HG03103 (cell line): Measurements from ENCODE around the gene MRPL33.
"Not testable (repeated sequence)": the region's sequence is repeated elsewhere in the genome, so short reads cannot be mapped to it uniquely, and the experiment has no call there.

ENCODE experiments used
- ATAC-seq: cut with Tn5 transposase; IDR thresholded peaks from one replicate; pipeline ENCODE4 v1.9.1; 2021; ENCODE audit warnings: low read depth; ENCODE audit not compliant: unreplicated experiment

Gene MRPL33

DNA sequence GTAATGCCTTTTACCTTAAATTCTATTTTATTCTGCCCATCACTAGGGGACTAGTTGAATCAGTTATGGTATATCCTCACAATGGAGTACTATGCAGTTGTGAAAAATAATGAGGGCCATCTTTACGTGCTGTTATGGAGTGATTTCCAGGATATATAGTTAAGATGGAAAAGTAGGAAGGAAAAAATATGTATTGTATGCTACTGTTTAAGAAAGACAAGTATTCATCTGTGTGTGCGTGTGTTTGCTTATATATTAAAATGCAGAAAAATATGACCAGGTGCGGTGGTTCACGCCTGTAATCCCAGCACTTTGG, 32.5 kb upstream of the MRPL33 start:
- no peak for ATAC-seq

DNA sequence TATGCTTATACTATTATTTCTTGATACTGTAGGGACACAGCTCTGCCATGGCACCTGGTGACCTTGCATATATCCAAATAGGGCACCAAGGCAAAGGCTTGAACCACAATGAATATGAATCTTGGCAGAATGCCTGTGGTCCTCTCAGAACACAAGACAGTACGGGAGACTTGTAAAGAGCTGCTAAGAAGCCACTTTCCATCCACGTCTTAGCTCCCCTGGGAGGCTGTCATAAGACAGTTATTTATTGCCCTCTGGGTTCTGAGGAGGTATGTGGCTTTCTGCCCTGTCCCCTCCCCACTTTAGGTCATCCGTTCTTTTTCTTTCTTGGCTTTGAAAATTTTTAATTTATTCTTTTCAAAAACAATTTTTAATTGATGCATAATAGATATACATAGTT, 29.8 kb upstream of the MRPL33 start:
- no peak for ATAC-seq

DNA sequence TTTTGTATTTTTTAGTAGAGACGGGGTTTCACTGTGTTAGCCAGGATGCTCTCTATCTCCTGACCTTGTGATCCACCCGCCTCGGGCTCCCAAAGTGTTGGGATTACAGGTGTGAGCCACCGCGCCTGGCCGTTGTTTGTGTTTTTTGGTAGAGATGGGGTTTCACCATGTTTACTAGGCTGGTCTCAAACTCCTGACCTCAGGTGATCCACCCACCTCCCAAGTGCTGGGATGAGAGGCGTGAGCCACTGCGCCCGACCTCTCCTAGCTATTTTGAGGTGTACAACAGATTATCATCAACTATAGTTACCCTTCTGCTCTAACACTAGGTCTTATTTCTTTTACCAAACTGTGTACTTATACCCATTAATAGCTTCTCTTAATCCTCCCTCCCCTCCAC, 28.9 kb upstream of the MRPL33 start:
- ATAC-seq = no peak

DNA sequence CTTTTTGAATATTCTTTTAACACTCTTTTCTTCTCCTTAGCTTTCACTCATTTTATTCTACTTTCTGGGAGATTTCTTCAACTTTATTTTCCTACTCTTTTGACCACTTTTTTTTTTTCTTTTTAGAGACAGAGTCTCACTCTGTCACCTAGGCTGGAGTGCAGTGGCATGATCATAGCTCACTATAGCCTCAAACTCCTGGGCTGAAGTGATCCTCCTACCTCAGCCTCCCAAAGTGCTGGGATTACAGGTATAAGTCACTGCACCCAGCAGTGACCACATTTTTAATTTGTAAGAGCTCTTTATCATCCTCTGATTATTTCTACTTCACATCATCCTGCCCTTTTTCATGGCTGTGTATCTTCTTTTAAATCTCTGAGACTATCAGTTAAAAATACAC, 26.0 kb upstream of the MRPL33 start:
- not testable (repeated sequence) for ATAC-seq

DNA sequence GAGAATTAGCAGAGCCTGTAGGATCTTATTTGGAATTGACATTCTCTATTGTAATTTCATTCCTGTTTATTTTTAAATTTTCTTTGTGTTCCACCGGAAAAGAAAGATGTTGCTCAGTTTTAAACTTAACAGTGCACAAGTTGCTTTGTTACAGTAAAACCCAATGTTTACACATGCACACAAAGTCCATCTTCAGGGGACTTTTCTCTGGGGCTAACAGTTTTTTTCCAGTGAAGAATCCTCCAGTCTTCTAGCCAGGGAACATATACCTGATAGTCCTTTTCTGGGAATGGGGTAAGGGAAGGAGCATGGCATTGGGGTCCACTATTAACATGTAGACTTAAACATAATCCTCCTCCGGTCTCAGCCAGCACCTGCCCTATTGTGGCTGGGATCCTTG, 25.2 kb upstream of the MRPL33 start:
- no peak for ATAC-seq

DNA sequence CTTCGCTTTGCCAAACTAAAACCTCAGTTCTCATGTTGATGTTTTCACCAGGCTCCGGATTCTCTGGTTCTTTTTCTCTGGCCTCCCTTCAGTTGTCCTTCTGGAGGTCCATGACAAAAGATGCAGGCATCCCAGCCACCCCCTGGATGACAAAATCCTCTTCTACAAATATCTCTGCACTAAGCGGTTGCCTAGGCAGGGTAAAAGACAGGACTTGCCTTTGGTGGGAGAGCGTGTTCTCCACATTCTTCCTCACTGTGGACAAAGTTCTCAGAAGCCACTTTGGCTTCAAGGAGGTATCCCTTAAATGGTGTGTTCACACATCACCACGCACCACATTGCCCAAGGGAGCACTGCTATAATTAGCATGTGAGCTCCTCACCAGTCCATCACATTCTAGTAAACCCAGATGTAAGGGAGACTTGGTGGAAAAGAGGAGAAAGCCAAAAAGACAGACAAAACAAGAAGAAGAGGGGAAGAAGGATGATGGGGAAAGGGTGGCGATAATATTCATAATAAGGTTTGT, 23.6 kb upstream of the MRPL33 start:
- ATAC-seq = no peak

DNA sequence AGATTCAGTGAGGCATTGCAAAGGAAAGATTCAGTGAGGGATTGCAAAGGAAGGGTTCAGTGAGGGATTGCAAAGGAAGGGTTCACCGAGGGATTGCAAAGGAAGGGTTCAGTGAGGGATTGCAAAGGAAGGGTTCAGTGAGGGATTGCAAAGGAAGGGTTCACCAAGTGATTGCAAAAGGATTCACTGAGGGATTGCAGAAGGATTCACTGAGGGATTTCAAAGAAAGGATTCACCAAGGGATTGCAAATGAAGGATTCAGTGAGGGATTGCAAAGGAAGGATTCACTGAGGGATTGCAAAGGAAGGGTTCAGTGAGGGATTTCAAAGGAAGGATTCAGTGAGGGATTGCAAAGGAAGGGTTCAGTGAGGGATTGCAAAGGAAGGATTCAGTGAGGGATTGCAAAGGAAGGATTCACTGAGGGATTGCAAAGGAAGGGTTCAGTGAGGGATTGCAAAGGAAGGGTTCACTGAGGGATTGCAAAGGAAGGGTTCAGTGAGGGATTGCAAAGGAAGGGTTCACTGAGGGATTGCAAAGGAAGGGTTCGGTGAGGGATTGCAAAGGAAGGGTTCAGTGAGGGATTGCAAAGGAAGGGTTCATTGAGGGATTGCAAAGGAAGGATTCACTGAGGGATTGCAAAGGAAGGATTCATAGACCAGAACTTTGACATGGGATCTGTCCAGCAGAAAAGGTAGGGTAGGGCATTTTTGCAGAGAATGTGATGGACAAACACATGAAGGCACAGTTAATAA, 22.5 kb upstream of the MRPL33 start:
- ATAC-seq = not testable (repeated sequence)

DNA sequence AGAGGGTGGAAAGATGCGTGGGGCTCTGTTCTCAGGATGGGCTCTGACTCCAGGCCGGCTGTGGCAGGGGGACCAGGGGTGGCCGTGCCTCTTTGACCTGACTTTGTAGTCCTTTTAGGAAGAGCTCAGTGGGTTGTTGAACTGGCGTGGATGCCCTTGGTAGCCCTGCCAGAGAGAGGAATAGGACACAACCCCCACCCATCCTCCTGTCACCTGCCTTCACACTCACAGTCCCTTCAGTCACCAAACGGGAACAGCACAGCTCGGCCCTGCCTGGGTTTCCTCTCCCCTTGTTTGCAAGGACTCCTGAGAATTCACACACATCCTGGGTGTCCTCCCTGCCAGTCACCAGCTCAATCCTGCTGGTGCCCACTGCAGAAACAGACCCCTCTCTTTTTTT, 20.1 kb upstream of the MRPL33 start:
- no peak for ATAC-seq

DNA sequence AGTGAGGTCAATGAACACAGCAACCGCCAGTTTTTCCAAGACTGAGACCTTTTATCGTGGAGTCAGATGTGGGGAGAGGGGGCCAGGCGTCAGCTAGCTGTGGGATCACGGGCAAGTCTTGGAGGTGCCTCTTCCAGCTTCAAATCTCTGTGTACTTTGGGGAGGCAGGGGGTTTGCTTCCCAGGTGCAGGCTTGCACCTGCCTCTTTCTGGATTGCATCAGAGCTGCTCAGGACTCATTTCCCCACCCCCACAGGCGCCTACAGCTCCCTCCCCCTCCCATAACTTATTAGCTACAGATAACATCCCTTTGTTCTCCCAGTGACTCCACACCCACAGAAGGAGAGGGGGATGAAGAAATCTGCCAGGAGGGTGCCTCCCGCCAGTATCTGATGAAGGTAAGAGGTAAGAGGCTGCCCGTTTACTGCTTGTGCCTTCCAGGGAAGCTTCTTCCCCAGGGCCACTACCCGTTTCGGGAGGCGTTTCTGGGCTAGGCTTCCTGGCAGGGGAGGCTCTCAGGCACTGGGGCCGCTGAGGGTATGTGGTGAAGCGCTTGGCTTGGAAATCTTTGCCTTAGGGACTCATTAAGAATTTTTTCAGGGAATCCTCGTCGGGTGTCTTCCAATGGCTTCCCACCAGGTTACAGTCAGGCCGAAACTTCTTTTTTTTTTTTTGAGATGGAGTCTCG, 18.8 kb upstream of the MRPL33 start:
- ATAC-seq = no peak

DNA sequence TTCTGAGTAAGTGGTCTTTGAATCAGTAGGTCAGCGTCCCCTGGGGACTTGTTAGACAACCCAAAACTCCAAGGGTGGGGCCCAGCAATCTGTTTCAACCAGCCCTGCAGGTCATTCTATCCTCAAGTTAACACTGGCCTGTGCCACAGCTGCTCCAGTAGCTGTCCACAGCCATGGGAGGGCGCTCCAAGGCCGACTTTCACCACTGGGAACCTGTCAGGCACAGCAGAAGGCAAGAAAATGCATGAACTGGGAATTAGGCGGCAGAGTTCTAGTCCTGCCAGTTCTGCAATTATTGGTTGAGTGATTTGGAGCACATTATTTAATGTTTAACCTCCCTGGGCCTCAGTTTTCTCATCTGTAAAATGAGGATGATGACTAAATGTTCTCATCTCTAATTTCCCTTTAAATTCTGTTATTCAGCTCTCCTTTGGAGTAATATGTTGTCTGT, 17.4 kb upstream of the MRPL33 start:
- ATAC-seq = peak; percentile 54

DNA sequence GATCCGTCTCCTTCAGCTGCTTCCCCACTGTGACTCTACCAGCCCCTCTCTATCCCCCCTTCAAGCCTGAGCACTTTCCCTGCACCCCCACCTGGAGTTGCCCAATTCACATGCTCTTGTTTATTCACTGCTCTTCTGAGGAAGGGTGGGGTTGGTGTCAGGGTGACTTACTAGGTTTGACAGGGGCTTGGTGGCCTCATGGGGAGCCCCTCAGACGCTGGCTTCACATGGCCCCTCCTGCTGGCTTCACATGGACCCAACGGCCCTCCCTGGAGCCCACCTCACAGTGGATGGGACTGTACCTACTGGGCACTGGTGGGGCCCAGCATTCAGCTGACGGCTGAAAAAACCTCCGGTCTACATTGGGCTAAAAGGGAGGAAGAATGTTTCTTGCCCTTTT, 16.7 kb upstream of the MRPL33 start:
- ATAC-seq = no peak

DNA sequence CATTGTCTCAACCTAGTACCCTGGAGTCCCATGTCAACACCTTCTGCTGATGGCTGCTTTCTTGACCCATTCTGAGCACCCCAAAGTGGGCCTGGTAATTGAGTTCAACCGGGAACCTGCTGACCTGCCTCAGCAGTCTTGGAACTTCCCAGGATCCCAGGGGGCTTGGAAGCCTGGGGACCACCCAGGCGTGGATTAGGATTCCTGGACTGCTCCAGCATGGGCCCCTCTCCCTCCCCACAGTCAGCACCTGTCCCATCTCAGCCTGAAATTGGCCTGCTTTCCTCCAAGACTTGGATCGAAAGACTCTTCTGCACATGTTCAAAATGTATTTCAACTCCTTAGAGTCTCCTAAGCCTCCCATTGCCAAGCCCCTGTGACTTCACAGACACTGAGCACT, 15.4 kb upstream of the MRPL33 start:
- ATAC-seq = no peak

DNA sequence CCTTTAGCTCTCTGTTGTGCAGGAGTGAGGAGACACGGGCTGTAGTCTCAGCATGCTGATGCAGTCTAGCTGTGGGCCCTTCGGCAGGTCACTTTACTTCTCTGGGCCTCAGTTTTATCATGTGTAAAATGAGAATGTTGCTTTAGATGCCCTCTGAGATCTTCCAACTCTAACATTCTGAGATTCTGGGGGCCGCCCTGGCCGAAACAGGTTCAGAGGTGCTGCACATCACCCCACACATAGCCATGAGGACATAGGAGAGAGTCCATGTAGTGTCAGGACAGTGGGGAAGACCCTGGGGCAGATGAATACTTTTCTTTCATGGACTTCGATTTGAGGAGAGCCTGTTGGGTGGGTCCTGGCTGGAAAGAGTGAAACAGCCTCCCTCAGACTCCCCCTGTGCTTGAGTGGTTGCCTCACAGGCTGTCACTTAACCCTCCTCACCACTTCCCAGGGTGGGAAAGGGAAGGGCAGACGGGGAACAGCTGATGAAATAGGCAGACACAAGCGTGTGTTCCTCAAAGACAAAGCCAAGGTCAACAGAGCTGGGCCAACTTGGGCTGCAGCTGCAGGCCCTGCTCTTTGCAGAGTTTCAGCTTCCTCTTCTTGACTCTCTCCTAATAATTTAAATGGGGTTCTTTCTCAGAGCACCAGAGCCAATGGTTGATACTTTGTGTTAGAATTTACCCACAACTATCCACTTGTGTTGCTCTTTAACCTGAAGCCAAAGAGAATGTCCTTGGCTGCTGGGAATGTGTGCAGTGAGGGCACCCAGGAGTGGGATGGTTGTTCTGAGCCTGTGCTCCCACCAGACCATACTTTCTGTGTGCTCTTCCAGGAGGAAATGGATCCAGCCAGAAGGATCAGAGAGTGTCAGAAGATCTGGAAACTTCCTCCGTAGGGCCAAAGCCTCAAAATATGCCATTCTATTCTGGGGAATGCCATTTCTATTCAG, 14.7 kb upstream of the MRPL33 start:
- no peak for ATAC-seq

DNA sequence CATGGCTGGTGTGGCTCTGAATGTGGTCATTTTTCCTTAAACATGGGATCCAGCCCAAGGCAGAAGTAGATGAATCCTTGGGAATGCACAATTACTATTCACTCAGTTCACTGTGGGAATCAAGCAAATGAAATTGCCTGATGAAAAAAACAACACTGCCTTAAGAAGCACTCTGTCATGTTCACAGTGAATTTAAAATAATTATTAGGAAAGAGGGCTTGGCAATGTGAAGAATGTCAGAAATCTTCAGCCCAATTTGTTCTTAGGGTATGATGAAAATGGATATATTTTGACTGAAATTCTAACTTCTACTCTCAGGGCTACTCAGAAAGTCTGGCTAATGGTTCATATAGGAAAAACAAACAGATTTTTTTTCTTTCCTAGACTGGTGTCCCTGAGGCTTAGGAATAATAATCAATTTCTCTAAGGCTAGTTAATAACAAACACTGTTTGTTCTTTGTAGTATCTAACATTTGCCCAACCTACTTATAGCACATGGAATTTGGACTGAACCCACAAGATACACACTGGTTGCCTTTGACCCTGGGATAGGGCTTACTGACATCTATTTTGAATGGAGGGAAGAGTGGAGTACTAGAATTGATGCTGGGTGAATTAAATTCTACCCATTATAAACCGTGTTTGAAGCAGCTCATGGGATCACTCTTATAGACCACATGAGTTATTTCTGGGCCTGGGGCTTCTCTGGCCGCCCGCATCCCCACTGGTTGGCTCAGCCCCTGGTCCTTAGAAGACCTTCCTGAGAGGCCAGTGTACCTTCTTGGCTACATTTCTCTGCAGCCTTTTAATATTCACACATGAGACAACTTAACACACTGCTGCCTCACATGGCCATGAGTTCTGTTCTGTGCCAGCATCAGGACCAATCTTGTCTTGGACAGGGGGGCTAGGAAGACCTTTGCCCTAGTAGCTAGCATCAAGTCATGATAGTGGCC, 8.3 kb upstream of the MRPL33 start:
- ATAC-seq = no peak

DNA sequence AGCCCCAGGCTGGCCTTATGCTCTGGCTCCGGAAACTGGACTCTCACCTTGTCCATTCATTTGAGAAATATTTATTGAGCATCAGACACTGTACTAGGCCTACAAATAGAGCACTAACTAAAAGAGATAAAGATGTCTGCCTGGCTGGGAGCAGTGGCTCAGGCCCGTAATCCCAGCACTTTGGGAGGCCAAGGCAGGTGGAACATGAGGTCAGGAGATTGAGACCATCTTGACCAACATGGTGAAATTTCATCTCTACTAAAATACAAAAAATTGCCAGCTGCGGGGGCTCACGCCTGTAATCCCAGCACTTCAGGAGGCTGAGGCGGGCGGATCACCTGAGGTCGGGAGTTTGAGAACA, 7.6 kb upstream of the MRPL33 start:
- no peak for ATAC-seq

DNA sequence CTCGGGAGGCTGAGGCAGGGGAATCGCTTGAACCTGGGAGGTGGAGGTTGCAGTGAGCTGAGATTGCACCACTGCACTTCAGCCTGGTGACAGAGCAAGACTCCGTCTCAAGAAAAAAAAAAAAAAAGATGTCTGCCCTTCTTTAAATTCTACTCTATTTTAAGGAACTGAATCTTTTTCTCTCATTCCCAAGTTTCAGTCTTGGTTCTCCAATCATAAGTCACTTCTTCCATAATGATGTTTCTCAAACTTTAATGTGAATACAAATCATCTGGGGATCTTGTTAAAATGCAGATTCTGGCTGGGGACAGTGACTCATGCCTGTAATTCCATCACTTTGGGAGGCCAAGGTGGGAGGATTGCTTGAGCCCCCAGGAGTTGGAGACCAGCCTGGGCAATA, 7.0 kb upstream of the MRPL33 start:
- ATAC-seq = not testable (repeated sequence)

DNA sequence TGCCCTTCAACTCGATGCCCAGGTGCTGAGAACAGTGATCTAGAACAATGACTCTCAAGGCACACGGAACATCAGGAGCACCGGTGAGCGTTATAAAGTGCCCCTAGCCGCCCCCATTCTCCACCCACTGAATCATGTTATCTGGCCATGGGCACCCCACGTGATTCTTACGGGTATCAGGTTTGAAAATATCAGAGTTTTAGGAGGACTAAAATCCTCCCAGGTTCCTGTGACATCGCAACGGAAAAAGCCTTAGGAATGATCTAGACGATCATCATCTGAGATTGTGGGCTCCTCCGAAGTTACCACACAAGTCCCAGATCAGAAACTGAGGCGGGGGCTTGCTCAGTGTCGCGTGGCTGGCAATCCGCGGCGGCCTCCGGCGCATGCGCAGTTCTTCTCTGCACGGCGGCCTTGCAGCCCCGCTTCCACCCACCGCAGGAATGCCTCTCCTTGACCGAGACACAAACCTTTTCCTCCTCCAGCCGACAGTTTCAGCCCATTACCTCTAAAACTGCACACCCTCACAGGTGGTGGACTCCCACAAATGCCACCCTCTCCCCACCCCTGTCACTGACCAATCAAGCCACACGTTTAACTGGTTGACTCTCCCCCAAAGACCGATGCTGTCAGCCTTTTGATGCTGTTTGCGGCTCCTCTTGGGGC, 5.8 kb upstream of the MRPL33 start:
- ATAC-seq = no peak

DNA sequence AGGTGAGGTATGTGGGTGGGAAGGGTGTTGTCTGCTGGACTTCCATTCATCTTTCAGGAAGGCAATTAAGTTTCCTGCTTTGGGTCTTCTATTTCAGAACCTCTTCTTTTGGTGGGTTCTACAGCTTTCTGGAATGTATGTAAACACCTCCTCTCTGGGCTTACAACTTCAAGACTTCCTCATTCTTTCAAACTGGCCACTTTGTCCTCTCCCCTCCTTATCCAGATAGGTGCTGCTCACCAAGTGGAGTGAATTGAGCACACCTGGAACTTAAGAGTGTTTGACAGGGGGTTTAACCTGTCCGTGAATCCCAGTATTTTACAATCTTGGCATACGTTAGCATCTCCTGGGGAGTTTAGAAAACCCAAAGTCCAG, 5.2 kb upstream of the MRPL33 start:
- no peak for ATAC-seq

DNA sequence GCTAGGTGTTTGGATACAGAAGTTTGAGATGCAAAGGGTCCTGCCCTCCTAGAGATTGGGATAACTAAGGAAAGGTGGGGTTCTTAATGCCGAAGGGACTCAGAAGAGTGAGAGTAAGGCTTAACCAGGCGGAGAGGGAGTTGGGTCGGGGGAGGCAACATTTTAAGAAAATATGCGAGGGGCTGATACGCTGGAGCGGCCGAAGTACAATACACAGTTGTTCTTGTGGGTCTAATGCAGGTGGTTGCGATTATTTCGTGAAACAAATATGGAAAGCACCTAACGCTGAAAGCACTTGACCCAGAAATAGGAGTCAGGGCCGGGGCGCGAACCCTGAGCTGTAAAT, 344 bp upstream of the MRPL33 start:
- ATAC-seq = no peak

DNA sequence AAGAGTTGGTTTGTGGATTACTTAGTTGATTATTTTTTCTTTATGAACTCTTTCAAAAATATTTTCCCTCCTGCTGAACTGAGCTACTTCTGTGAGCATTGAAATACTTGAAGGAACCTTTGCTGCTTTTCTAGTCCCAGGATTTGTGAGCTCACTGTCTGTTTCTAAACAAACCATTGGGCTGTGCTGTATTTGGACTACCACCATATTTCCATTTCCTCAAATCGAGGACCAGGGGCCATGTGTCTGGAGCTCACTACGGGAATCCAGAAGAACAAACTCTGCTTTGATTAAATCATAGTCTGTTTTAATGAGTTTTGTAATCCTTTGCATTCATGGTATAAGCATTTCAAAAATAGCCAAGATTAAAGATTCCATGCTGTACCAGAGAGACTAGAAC, 1.3 kb downstream of the MRPL33 start:
- no peak for ATAC-seq
